Tibial nerve (tissue), 3 donors: ENCODE data around the gene DNAJC5.

Experiments
- POLR2A ChIP-seq, 2 donors: fragments of 450-650 bp; IDR thresholded peaks; one replicate each; pipeline ENCODE4 v1.6.1; 2017; ENCODE audit warnings: antibody characterized with exemption in 2 of 2, mild to moderate bottlenecking in 2 of 2, moderate library complexity in 2 of 2
- TF ChIP-seq, protein P1 (sequence below), 5 experiments: fragments of 200-600 bp in 3 of 5; fragments of 450-650 bp in 2 of 5; sonication (generic) in 3 of 5; IDR thresholded peaks; one replicate each; pipeline ENCODE4 v1.5.1; 2016 to 2019; ENCODE audit warnings: antibody characterized with exemption in 5 of 5, mild to moderate bottlenecking in 3 of 5, moderate library complexity in 2 of 5

DNA sequence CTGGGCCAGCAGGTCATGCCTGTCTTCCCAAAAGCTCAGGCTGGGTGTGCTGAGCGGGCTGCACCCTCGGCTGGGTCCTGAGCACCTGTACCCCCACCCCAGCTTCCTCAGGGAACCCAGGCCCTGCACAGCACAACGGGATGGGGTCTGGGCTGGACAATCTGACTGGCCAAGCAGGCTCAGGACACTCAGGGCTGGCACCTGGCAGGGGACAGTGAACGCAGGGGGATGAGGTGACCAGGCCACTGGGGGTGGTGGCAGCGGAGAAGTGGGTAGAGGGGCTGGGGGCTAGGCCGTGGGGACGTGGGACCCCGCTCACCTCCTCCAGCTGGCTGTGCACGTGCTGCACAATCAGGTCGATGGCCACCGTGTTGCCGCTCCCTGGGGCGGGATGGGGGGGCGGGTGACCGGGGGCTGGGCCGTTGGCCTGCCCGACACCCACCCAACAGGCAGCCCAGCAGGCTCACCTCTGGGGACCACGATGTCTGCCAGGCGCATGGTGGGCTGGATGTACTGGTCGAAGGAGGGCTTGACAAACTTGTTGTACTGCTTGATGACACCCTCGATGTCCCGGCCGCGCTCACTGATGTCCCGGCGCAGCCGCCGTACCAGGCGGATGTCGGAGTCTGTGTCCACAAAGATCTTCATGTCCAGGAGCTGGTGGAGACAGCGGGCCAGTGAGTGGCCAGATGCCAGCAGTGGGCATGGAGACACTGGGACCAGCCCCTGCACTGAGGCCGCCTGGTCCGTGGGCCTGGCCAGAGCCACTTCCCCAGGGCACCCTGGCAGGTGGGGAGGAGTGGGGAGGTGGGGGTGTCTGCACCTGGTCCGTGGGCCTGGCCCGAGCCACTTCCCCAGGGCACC, 49.4 kb downstream of the DNAJC5 start:
- TF ChIP-seq POLR2A (IDR thresholded peaks at IDR 0.05) = no peak
- TF ChIP-seq, protein P1, sequence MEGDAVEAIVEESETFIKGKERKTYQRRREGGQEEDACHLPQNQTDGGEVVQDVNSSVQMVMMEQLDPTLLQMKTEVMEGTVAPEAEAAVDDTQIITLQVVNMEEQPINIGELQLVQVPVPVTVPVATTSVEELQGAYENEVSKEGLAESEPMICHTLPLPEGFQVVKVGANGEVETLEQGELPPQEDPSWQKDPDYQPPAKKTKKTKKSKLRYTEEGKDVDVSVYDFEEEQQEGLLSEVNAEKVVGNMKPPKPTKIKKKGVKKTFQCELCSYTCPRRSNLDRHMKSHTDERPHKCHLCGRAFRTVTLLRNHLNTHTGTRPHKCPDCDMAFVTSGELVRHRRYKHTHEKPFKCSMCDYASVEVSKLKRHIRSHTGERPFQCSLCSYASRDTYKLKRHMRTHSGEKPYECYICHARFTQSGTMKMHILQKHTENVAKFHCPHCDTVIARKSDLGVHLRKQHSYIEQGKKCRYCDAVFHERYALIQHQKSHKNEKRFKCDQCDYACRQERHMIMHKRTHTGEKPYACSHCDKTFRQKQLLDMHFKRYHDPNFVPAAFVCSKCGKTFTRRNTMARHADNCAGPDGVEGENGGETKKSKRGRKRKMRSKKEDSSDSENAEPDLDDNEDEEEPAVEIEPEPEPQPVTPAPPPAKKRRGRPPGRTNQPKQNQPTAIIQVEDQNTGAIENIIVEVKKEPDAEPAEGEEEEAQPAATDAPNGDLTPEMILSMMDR (IDR thresholded peaks at IDR 0.05) = no peak
